ENCODE measurements around the gene C1orf35.
"Not testable (repeated sequence)": the region's sequence is repeated elsewhere in the genome, so short reads cannot be mapped to it uniquely, and the experiment has no call there.

Gene C1orf35

GRCh38 chr1:228142155-228142691 is 39.1 kb upstream of the C1orf35 start:
- DNase-seq (ENCODE audit: low read depth) = no peak

- DNase-seq (ENCODE audit: low read depth) = no peak
These were observed 38.3 kb upstream of the C1orf35 start for GRCh38 chr1:228141226-228142044.

- DNase-seq (ENCODE audit: low read depth) = no peak
These were observed 37.6 kb upstream of the C1orf35 start for GRCh38 chr1:228140724-228141225.

- DNase-seq (ENCODE audit: low read depth) = peak; percentile 99
These were observed 37.0 kb upstream of the C1orf35 start, which contains the start of gene GUK1 for GRCh38 chr1:228139931-228140723. Gene GUK1 (plus strand): TSS chr1:228140279. CDS start chr1:228140303, 24 bp downstream.

GRCh38 chr1:228139406-228139930 is 36.3 kb upstream of the C1orf35 start:
- no peak for DNase-seq (ENCODE audit: low read depth)

- no peak for DNase-seq (ENCODE audit: low read depth)
These were observed 33.8 kb upstream of the C1orf35 start for GRCh38 chr1:228136901-228137300.

- no peak for DNase-seq (ENCODE audit: low read depth)
These were observed 31.5 kb upstream of the C1orf35 start for GRCh38 chr1:228134591-228134990.

- no peak for DNase-seq (ENCODE audit: low read depth)
These were observed 28.6 kb upstream of the C1orf35 start for GRCh38 chr1:228131766-228132165.

- no peak for DNase-seq (ENCODE audit: low read depth)
These were observed 22.1 kb upstream of the C1orf35 start for GRCh38 chr1:228125185-228125584.

GRCh38 chr1:228123505-228123904 is 20.4 kb upstream of the C1orf35 start:
- no peak for DNase-seq (ENCODE audit: low read depth)

GRCh38 chr1:228122921-228123441 is 19.9 kb upstream of the C1orf35 start:
- no peak for DNase-seq (ENCODE audit: low read depth)

GRCh38 chr1:228120857-228121489 is 17.8 kb upstream of the C1orf35 start:
- DNase-seq (ENCODE audit: low read depth) = no peak

- DNase-seq (ENCODE audit: low read depth) = no peak
These were observed 17.2 kb upstream of the C1orf35 start for GRCh38 chr1:228120351-228120750.

- no peak for DNase-seq (ENCODE audit: low read depth)
These were observed 14.9 kb upstream of the C1orf35 start for GRCh38 chr1:228118040-228118439.

GRCh38 chr1:228117335-228117734 is 14.2 kb upstream of the C1orf35 start:
- no peak for DNase-seq (ENCODE audit: low read depth)

GRCh38 chr1:228114827-228115226 is 11.7 kb upstream of the C1orf35 start:
- no peak for DNase-seq (ENCODE audit: low read depth)

GRCh38 chr1:228112617-228113016 is 9.5 kb upstream of the C1orf35 start:
- no peak for DNase-seq (ENCODE audit: low read depth)

GRCh38 chr1:228112167-228112566 is 9.0 kb upstream of the C1orf35 start:
- no peak for DNase-seq (ENCODE audit: low read depth)

GRCh38 chr1:228111315-228111714 is 8.2 kb upstream of the C1orf35 start:
- not testable (repeated sequence) for DNase-seq (ENCODE audit: low read depth)

GRCh38 chr1:228110556-228110955 is 7.4 kb upstream of the C1orf35 start:
- DNase-seq (ENCODE audit: low read depth) = no peak

- no peak for DNase-seq (ENCODE audit: low read depth)
These were observed 6.9 kb upstream of the C1orf35 start for GRCh38 chr1:228109962-228110488.

All from fibroblast of the conjunctiva (primary cell).